NCI-H82 treated with DMSO at 0.1 percent for 48 hours (cell line): ENCODE measurements around the gene HOXA6.

Experiments used
- DNase-seq: peaks from one replicate; lab custom pipeline; 2025; ENCODE audit not compliant: unreplicated experiment; lab: John Stamatoyannopoulos, UW

HOXA6 gene

GRCh38 chr7:27162561-27163287 lies 15.2 kb upstream of the HOXA6 start:
- no peak for DNase-seq

DNA sequence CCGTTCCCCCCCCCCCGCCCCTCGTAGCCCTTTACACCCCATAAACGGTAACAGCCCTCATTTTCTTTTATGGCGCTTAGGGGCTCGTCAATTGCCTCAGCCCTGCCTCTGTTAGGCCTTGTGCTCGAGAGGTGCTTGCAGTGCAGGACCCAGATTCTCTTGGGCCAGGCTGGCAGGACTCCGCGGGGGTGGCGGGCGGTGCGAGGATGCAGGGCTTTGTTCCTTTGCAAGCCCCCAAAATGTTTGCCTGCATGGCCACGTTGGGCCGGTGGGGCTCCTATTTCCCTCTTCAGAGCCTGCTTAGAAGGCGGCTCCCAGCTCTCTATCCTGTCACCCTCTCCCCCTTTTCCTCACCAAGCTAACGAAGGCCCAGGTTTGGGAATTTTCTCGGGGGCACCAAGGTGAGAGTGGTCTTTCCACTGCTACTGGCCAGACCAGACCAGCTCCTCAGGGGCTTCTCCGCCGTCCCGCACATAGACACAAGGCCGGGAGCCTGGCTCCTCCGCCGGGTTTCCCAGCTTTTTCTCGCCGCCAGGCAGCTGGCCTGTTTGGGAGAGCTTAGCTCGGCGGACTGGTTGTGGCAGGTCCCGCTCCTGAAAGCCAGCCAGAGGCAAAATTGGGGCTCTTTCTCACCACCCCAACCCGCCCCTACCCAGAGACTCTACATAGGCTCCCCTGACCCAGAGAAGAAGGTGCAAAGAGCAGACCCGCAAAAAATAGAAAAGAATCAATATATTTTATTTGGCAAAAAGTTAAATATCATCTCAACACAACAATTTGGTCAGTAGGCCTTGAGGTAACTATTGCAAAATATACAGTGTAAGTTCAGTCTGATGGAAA lies 14.4 kb upstream of the HOXA6 start:
- no peak for DNase-seq

GRCh38 chr7:27161214-27161720 lies 13.7 kb upstream of the HOXA6 start:
- DNase-seq = no peak

- peak; percentile 38 for DNase-seq
These were observed 13.1 kb upstream of the HOXA6 start for GRCh38 chr7:27160546-27161213.

- DNase-seq = no peak
These were observed 12.6 kb upstream of the HOXA6 start for GRCh38 chr7:27160145-27160545.

GRCh38 chr7:27159266-27160144 lies 11.9 kb upstream of the HOXA6 start:
- no peak for DNase-seq

- no peak for DNase-seq
These were observed 11.1 kb upstream of the HOXA6 start for GRCh38 chr7:27158436-27159265.

DNA sequence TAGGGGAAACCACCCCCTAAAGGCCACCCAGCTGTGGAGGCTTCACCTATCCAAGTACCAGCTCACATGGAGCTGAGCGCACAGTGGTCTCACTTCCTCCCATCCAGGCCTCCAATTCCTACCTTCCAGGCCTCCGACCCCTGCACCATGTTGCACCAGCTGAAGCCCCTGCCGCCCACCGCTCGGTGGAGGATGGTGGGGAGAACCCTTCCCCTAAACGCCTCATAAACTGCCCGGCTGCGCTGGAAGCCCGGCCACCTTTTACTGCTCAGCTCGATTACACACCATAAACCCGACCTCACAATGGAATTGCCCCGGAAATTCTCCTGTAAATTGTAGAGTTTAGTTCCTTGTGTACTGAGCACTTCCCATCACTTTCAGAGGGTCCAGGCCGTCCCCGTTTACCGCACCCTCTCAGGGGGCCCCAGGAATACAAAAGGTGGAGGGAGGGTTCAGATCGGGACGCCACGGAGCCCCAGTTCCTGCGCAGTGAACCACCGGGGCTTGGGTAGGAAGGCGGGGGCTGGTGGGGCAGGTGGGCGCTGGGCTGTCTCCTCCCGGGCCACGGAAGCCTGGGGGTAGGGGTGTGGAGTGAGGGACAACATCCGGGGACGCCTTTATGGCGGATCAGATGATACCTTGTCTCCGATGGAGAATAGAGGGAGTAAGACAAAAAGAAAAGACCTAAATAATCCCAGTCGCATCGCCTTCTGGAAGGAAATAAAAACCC lies 10.3 kb upstream of the HOXA6 start:
- no peak for DNase-seq

DNA sequence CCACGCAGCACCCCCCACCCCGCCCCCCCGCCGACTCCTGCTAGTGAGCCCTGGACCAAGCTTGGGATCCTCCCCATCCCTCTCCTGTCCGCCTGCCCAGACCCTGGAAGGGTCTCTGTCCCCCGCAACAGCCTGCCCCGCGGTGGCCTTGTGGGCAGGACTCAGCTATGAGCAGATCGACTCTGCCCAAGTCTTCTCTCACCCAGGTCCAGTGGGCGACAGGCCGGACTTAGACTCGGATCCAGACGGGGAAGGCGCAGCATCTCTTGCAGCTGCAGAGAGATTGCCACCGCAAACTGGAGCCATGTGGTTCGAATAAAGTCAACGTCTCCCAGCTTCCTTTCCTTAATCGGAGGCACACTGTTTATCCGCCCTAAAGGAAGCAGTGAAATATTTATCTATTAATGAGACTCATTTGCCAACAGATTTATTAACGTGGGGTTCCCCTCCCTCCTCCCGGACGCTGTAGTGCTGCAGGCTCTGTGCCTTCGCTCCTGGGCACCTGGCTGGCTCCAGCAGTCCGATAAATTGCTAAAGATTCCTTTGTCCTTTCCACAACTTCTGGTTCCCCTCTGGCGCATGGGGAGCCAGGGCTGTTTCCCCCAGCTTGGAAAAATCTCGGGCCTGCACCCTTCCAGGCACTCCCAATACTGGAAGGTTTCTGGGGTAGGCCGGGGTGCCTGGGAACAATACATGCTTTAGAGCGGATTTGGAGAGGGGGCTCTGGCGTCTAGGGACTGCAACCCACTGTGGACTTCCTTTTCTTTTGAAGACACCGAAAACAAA lies 9.5 kb upstream of the HOXA6 start:
- DNase-seq = no peak

DNA sequence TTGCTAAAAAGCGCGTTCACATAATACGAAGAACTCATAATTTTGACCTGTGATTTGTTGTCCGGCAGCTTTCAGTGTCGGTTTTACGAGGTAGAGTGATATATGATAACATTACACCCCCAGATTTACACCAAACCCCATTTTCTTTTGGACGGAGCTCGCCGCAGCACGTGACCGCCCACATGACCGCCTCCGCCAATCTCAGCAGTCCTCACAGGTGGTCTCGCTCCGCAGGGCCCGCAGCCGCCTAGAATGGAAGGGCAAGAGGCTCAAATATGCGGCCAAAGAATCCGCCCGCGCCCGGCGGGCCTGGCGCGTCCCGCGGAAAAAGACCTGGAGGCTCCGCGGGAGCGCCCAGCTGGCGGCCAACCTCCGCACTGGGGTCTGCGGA lies 8.9 kb upstream of the HOXA6 start, which contains the start of gene HOXA7:
Gene HOXA7 (minus strand): TSS at position 168 of the 391 bp plus-strand sequence. CDS start 130 bp downstream, at position 38.
- DNase-seq = peak; percentile 64

- no peak for DNase-seq
These were observed 8.4 kb upstream of the HOXA6 start for GRCh38 chr7:27155816-27156507.

DNA sequence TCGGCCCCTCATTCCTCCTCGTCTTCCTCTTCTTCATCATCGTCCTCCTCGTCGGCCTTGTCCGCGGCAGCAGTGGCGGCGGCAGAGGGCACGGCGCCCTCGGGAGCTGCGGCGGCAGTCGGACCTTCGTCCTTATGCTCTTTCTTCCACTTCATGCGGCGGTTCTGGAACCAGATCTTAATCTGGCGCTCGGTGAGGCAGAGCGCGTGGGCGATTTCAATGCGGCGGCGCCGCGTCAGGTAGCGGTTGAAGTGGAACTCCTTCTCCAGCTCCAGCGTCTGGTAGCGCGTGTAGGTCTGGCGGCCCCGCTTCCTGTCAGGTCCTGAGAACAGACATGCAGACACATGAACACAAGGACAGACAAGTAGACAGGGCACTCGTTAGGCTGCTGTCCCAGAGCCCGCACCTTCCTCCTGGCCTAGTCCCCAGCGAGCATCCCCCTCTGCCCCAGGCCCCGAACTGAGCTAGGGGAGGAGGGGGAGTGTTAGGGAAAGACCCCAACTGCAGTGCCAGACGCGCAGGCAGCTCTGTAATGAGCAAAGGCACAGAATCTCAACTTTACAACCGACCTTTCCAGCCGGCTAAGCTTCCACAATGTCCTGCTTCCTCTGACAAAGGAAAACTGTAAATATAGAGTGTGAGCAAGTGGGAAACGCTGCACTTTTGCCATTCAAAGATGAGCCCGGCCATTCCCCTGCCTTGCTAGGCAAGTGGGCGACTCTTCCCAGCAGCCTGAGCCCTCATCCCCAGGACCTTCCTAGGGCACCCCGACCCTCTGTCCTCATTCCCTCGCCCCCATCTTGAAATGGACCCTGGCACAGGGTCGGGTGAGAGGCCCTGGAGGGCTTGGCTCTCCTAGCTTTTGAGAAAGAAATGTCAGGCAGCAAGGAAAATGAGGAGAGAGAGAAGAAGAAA lies 7.6 kb upstream of the HOXA6 start:
- DNase-seq = no peak

DNA sequence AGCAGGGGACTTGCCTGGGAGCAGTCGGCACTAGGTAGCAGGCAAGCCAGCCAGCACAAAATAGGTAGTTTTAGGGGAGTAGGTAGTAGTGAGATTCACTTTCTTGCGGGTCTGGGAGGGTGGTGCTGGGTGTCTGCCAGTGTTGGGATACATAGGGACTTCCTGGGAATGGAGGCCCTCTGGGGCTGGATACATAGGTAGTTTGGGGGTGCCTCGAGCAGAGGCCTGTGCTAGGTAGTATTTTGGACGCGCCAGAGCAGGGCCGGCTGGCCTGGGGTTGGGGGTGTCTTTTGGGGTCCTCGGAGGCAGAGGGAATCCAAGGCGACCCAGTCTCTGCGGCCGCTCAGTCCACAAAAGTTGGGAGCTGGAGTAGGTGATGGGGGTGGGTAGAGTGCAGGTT lies 6.8 kb upstream of the HOXA6 start:
- no peak for DNase-seq

- DNase-seq = no peak
These were observed 6.0 kb upstream of the HOXA6 start for GRCh38 chr7:27153526-27153925.

DNA sequence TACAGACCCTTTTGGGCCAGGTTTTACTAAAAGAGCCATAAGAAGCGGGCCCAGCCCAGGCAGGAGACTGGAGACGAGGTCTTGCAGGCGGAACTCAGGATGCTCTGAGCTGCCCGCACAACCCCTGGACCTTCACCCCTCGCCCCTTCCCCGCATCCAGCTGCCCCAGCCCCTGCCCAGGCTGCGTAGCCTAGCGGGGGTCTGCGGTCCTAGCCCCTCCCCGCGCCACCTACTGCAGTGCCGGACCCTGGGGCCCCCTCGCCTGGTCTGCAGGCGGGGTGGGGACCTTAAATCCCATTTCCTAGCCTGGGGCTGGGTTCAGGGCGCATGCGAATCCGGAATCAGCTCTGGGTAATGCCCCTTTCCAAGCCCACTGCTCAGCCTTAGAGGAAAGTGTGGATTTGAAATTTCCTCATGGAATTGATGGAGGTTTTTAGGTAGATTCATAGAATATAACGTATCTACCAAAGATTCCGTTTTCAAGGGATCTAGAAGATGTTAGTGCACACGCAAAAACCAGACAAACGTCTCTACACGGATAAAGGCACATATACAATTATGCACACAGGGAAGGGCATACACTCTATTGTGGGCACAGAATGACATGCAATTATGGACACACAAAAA lies 5.4 kb upstream of the HOXA6 start:
- DNase-seq = no peak
